Measurements from ENCODE around the gene EIPR1.

GRCh38 chr2:3332133-3332532 lies 45.5 kb downstream of the EIPR1 start:
- TF ChIP-seq POLR2A (IDR thresholded peaks at IDR 0.05; ENCODE audit: low read depth, low read length): no peak
- no peak for TF ChIP-seq POLR2AphosphoS5 (IDR thresholded peaks at IDR 0.05; ENCODE audit: low read depth, low read length)
